Measurements from ENCODE around the gene SNAPC2.
"Not testable (repeated sequence)": the region's sequence is repeated elsewhere in the genome, so short reads cannot be mapped to it uniquely, and the experiment has no call there.

The SNAPC2 gene

GRCh38 chr19:7883796-7884570 lies 36.2 kb upstream of the SNAPC2 start:
- H3K27me3 Mint-ChIP-seq: peaks cover 19% of the 10 kb centered on the region
- no peak for ATAC-seq
- H3K36me3 Mint-ChIP-seq: no peaks in the 10 kb centered on the region
- H3K27ac Mint-ChIP-seq: no peak overlapping the region
- no peaks in the 10 kb centered on the region for H3K4me1 Mint-ChIP-seq
- H3K4me3 Mint-ChIP-seq: no peak overlapping the region
- H3K9me3 Mint-ChIP-seq: peaks cover 3% of the 10 kb centered on the region

DNA sequence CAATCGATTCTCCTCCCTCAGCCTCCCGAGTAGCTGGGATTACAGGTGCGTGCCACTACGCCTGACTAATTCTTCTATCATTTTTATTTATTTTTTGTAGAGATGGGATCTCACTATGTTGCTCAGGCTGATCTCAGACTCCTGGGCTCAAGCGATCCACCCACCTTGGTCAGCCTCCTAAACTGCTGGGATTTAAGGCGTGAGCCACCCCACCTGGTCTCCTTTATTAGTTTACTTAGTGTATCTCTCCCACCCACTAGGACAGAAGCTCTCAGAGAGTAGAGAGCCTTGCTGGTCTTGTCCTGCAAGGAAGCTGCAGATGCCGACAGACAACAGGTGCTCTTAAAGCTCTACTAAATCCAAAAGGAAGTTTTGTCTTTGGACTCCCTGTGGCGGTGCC lies 34.3 kb upstream of the SNAPC2 start:
- H3K4me3 Mint-ChIP-seq: no peak overlapping the region
- H3K4me1 Mint-ChIP-seq: no peaks in the 10 kb centered on the region
- H3K36me3 Mint-ChIP-seq: no peaks in the 10 kb centered on the region
- H3K9me3 Mint-ChIP-seq: peaks cover 3% of the 10 kb centered on the region
- ATAC-seq: no peak
- H3K27me3 Mint-ChIP-seq: peaks cover 31% of the 10 kb centered on the region
- no peak overlapping the region for H3K27ac Mint-ChIP-seq

DNA sequence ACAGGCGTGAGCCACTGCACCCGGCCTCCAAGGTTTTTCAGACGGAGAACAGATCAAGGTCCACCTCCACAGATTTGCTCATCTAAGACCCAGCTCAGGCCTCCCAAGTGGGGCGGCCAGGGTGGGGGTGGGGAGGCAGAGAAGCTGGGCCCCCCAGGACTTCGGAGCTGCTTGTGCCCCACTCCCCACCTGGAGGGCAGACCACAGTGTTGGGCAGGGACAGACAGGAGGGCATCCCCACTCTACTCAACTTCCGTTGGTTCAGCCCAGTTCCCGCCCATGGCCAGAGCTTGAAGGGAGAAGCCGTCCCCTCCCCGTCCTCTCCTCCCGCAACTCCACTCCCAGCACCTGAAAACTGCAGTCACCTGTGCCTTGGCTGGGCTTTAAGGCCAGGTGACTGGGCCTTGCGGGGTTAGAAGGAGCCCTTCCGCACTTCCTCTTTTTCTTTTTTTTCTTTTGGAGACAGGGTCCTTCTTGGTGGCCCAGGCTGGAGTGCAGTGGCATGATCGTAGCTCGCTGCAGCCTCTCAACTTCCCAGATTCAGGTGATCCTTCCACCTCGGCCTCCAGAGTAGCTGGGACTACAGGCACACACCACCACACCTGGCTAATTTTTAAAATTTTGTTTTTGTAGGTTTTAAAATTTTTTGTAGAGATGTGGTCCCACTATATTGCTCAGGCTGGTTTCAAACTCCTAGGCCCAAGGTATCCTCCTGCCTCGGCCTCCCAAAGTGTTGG lies 32.6 kb upstream of the SNAPC2 start:
- no peak overlapping the region for H3K4me3 Mint-ChIP-seq
- peaks cover 33% of the 10 kb centered on the region for H3K27me3 Mint-ChIP-seq

GRCh38 chr19:7888145-7888825 lies 31.9 kb upstream of the SNAPC2 start, which contains the start of gene LRRC8E:
TSS of gene LRRC8E (plus strand) at chr19:7888510. CDS start at chr19:7895604, 7,094 bp downstream.
- H3K4me1 Mint-ChIP-seq: no peaks in the 10 kb centered on the region
- peaks cover 39% of the 10 kb centered on the region for H3K27me3 Mint-ChIP-seq
- H3K9me3 Mint-ChIP-seq: no peaks in the 10 kb centered on the region
- H3K27ac Mint-ChIP-seq: no peak within 1 kb of the TSS
- ATAC-seq: peak; percentile 50
- H3K4me3 Mint-ChIP-seq: no peak within 1 kb of the TSS
- no peaks in the 10 kb centered on the region for H3K36me3 Mint-ChIP-seq

More for the DNA sequence above, 32.6 kb upstream of the SNAPC2 start:
- no peaks in the 10 kb centered on the region for H3K9me3 Mint-ChIP-seq
- H3K4me1 Mint-ChIP-seq: no peaks in the 10 kb centered on the region
- no peak overlapping the region for H3K27ac Mint-ChIP-seq
- no peak for ATAC-seq
- H3K36me3 Mint-ChIP-seq: no peaks in the 10 kb centered on the region

- Mint-ChIP-seq H3K4me1 (no peaks in the 10 kb centered on the region), H3K4me3 (no peak overlapping the region), H3K27ac (no peak overlapping the region), H3K27me3 (peaks cover 42% of the 10 kb centered on the region), H3K9me3 (no peaks in the 10 kb centered on the region), H3K36me3 (no peaks in the 10 kb centered on the region)
- no peak for ATAC-seq
Observed at GRCh38 chr19:7888826-7889217, 31.3 kb upstream of the SNAPC2 start.

GRCh38 chr19:7893362-7894101 lies 26.6 kb upstream of the SNAPC2 start:
- not testable (repeated sequence) for H3K4me3 Mint-ChIP-seq, H3K36me3 Mint-ChIP-seq, ATAC-seq, H3K4me1 Mint-ChIP-seq, H3K27ac Mint-ChIP-seq, H3K9me3 Mint-ChIP-seq
- peaks cover 58% of the 10 kb centered on the region for H3K27me3 Mint-ChIP-seq

DNA sequence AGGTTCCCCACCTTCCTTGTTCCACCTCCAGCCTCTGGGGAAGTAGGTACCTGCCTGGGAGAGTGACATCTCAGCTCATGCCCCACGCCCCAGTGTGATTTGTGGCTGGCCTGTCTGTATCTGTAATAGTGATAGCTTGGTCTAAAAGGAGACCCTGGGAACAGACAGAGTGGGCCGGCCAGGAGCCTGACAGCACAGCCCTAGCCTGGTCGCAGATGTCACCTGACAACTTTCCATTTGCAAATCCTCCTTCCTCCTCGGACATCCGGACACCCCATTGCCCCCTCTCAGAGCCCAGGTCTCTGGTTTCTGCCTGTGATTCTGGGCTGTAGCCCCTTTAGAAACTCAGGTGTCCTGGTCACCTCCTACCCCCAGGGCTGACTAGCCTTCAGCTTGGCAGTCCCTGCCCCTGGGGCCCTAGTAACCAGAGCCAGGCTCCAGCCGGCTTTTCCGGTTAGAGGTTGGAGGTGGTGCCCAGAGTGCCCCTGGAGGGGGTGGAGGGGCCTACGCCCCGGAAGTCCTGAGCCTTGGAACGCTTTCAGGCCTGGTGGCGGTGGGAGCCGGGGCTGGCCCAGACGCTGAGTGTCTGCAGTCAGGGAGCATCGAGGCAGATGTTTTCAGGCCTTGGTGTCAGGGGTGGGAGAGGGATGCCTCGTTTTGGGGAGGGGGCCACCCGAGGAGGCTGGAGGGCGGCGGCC lies 25.4 kb upstream of the SNAPC2 start:
- H3K27ac Mint-ChIP-seq: no peak overlapping the region
- no peak for ATAC-seq
- H3K4me3 Mint-ChIP-seq: no peak overlapping the region
- peaks cover 5% of the 10 kb centered on the region for H3K4me1 Mint-ChIP-seq
- H3K36me3 Mint-ChIP-seq: no peaks in the 10 kb centered on the region
- H3K9me3 Mint-ChIP-seq: no peaks in the 10 kb centered on the region
- peaks cover 56% of the 10 kb centered on the region for H3K27me3 Mint-ChIP-seq

DNA sequence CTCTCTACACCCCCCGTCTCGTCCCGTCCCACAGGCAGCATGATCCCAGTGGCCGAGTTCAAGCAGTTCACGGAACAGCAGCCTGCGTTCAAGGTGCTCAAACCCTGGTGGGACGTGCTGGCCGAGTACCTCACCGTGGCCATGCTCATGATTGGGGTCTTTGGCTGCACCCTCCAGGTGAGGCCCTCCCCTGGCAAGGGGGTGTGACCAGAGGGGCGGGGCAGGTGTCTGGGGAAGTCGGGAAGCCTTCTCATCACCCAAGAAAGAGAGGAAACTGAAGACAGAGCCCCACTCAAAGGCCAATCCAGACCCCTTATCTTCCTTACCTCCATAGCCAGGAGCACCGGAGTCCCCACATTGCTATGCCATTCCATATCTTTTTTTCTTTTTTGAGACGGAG lies 24.6 kb upstream of the SNAPC2 start:
- Mint-ChIP-seq H3K27ac (no peak overlapping the region), H3K36me3 (no peaks in the 10 kb centered on the region), H3K4me1 (peaks cover 5% of the 10 kb centered on the region)

GRCh38 chr19:7897292-7897691 lies 22.8 kb upstream of the SNAPC2 start:
- Mint-ChIP-seq H3K9me3 (no peaks in the 10 kb centered on the region), H3K4me1 (peaks cover 5% of the 10 kb centered on the region), H3K27me3 (peaks cover 54% of the 10 kb centered on the region), H3K36me3 (no peaks in the 10 kb centered on the region), H3K27ac (no peak overlapping the region), H3K4me3 (no peak overlapping the region)
- ATAC-seq: no peak

More for the DNA sequence above, 24.6 kb upstream of the SNAPC2 start:
- Mint-ChIP-seq H3K27me3 (peaks cover 54% of the 10 kb centered on the region), H3K9me3 (no peaks in the 10 kb centered on the region), H3K4me3 (no peak overlapping the region)
- no peak for ATAC-seq

DNA sequence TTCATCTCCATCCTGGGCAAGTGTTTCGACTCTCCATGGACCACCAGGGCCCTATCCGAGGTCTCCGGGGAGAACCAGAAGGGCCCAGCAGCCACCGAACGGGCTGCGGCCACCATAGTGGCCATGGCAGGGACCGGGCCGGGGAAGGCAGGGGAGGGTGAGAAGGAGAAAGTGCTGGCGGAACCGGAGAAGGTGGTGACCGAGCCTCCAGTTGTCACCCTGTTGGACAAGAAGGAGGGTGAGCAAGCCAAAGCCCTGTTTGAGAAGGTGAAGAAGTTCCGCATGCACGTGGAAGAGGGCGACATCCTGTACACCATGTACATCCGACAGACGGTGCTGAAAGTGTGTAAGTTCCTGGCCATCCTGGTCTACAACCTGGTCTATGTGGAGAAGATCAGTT lies 21.2 kb upstream of the SNAPC2 start:
- H3K4me1 Mint-ChIP-seq: peaks cover 14% of the 10 kb centered on the region
- peaks cover 41% of the 10 kb centered on the region for H3K27me3 Mint-ChIP-seq
- H3K4me3 Mint-ChIP-seq: no peak overlapping the region
- no peak overlapping the region for H3K27ac Mint-ChIP-seq
- H3K36me3 Mint-ChIP-seq: no peaks in the 10 kb centered on the region
- no peak for ATAC-seq
- H3K9me3 Mint-ChIP-seq: no peaks in the 10 kb centered on the region

DNA sequence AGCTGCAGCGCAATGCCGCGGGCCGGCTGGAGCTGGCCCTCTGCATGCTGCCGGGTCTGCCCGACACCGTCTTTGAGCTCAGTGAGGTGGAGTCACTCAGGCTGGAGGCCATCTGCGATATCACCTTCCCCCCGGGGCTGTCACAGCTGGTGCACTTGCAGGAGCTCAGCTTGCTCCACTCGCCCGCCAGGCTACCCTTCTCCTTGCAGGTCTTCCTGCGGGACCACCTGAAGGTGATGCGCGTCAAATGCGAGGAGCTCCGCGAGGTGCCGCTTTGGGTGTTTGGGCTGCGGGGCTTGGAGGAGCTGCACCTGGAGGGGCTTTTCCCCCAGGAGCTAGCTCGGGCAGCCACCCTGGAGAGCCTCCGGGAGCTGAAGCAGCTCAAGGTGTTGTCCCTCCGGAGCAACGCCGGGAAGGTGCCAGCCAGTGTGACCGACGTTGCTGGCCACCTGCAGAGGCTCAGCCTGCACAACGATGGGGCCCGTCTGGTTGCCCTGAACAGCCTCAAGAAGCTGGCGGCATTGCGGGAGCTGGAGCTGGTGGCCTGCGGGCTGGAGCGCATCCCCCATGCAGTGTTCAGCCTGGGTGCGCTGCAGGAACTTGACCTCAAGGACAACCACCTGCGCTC lies 20.3 kb upstream of the SNAPC2 start:
- Mint-ChIP-seq H3K27ac (no peak overlapping the region), H3K4me3 (no peak overlapping the region), H3K9me3 (no peaks in the 10 kb centered on the region), H3K36me3 (peaks cover under 1% of the 10 kb centered on the region), H3K4me1 (peaks cover 19% of the 10 kb centered on the region), H3K27me3 (peaks cover 32% of the 10 kb centered on the region)
- no peak for ATAC-seq

- Mint-ChIP-seq H3K4me3 (no peak overlapping the region), H3K36me3 (peaks cover 6% of the 10 kb centered on the region), H3K27me3 (peaks cover 26% of the 10 kb centered on the region), H3K9me3 (no peaks in the 10 kb centered on the region), H3K27ac (no peak overlapping the region), H3K4me1 (peaks cover 22% of the 10 kb centered on the region)
- ATAC-seq: no peak
Observed at GRCh38 chr19:7900401-7900870, 19.7 kb upstream of the SNAPC2 start.

DNA sequence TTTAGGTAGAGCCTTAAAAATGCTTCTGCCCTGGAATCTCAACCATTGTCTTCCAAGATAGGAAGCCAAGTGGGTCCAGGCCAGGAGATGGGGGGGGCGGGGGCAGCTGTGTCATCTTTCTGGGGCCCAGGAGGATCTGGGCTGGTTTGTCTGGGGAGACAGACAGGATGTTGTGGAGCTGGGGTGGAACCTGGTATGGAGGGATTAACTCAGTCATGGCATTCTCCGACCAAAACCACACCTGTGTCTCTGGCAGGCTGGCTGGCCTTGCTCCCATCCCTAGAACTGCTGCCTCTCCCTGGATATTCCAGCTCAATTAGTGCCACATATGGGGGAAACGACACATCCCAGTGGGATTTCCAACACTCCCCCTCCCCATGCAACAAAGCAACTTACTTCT lies 19.2 kb upstream of the SNAPC2 start:
- H3K9me3 Mint-ChIP-seq: no peaks in the 10 kb centered on the region
- H3K36me3 Mint-ChIP-seq: peaks cover 11% of the 10 kb centered on the region
- peaks cover 21% of the 10 kb centered on the region for H3K27me3 Mint-ChIP-seq
- no peak for ATAC-seq
- no peak overlapping the region for H3K27ac Mint-ChIP-seq
- peaks cover 27% of the 10 kb centered on the region for H3K4me1 Mint-ChIP-seq
- H3K4me3 Mint-ChIP-seq: no peak overlapping the region

DNA sequence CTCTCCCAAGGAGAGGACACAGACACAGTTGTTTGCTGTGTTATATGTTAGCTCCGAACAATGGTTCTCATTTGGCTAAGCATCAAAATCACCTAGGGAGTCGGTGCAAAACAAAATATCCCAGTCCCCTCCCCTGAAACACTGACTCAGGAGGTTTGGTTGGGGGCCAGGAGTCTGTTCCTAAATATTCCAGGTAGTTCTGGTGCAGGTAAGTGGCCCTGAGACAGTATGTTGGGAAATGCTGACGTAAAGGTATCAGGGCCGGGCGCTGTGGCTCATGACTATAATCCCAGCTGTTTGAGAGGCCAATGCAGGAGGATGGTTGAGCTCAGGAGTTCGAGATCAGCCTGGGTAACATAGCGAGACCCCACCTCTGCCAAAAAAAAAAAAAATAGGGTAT lies 18.8 kb upstream of the SNAPC2 start:
- H3K9me3 Mint-ChIP-seq: no peaks in the 10 kb centered on the region
- peaks cover 31% of the 10 kb centered on the region for H3K4me1 Mint-ChIP-seq
- no peak overlapping the region for H3K27ac Mint-ChIP-seq
- H3K27me3 Mint-ChIP-seq: peaks cover 21% of the 10 kb centered on the region
- H3K36me3 Mint-ChIP-seq: peaks cover 15% of the 10 kb centered on the region
- no peak for ATAC-seq
- no peak overlapping the region for H3K4me3 Mint-ChIP-seq

Measured in stimulated activated memory B cell treated with anti-CD40 and anti-IgM and Interleukin-4, amounts not matched to agents 10 μg/mL and 1 μg/mL and 100 μg/mL, for 72 hours (primary cell).